ENCODE measurements around the gene APOM.

DNA sequence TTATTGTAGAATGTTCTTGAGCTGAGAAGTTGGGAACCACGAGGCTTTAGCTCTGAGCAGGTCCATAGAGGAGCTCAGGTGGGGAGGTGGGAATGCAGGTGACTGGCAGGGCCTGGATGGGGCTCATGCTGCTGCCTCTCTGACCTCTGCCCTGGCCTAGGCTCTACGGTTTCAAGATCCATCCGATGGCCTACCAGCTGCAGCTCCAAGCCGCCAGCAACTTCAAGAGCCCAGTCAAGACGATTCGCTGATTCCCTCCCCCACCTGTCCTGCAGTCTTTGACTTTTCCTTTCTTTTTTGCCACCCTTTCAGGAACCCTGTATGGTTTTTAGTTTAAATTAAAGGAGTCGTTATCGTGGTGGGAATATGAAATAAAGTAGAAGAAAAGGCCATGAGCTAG lies 14.0 kb downstream of the APOM start, which contains the start of gene LY6G5B:
- TF ChIP-seq, protein P1, sequence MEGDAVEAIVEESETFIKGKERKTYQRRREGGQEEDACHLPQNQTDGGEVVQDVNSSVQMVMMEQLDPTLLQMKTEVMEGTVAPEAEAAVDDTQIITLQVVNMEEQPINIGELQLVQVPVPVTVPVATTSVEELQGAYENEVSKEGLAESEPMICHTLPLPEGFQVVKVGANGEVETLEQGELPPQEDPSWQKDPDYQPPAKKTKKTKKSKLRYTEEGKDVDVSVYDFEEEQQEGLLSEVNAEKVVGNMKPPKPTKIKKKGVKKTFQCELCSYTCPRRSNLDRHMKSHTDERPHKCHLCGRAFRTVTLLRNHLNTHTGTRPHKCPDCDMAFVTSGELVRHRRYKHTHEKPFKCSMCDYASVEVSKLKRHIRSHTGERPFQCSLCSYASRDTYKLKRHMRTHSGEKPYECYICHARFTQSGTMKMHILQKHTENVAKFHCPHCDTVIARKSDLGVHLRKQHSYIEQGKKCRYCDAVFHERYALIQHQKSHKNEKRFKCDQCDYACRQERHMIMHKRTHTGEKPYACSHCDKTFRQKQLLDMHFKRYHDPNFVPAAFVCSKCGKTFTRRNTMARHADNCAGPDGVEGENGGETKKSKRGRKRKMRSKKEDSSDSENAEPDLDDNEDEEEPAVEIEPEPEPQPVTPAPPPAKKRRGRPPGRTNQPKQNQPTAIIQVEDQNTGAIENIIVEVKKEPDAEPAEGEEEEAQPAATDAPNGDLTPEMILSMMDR (tag by site-specific recombination; IDR thresholded peaks at IDR 0.05): no peak
- no peak for TF ChIP-seq ZNF311 (tag by site-specific recombination; IDR thresholded peaks at IDR 0.05; ENCODE audit: borderline replicate concordance)
- TF ChIP-seq, protein P2, sequence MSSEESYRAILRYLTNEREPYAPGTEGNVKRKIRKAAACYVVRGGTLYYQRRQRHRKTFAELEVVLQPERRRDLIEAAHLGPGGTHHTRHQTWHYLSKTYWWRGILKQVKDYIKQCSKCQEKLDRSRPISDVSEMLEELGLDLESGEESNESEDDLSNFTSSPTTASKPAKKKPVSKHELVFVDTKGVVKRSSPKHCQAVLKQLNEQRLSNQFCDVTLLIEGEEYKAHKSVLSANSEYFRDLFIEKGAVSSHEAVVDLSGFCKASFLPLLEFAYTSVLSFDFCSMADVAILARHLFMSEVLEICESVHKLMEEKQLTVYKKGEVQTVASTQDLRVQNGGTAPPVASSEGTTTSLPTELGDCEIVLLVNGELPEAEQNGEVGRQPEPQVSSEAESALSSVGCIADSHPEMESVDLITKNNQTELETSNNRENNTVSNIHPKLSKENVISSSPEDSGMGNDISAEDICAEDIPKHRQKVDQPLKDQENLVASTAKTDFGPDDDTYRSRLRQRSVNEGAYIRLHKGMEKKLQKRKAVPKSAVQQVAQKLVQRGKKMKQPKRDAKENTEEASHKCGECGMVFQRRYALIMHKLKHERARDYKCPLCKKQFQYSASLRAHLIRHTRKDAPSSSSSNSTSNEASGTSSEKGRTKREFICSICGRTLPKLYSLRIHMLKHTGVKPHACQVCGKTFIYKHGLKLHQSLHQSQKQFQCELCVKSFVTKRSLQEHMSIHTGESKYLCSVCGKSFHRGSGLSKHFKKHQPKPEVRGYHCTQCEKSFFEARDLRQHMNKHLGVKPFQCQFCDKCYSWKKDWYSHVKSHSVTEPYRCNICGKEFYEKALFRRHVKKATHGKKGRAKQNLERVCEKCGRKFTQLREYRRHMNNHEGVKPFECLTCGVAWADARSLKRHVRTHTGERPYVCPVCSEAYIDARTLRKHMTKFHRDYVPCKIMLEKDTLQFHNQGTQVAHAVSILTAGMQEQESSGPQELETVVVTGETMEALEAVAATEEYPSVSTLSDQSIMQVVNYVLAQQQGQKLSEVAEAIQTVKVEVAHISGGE (tag by site-specific recombination; conservative IDR thresholded peaks at IDR 0.05; ENCODE audit: low read depth): no peak
- no peak for TF ChIP-seq ZNF274 (IDR thresholded peaks at IDR 0.05; ENCODE audit: low read length)
- TF ChIP-seq ZNF274 (tag by site-specific recombination; IDR thresholded peaks at IDR 0.05; ENCODE audit: borderline replicate concordance): no peak
- TF ChIP-seq ZNF629 (tag by site-specific recombination; IDR thresholded peaks at IDR 0.05): no peak
- no peak for TF ChIP-seq YY1 (tag by site-specific recombination; IDR thresholded peaks at IDR 0.05)
- no peak for TF ChIP-seq MZF1 (tag by site-specific recombination; IDR thresholded peaks at IDR 0.05; ENCODE audit: borderline replicate concordance)
- no peak for TF ChIP-seq ZBTB17 (tag by site-specific recombination; IDR thresholded peaks at IDR 0.05)
- TF ChIP-seq ZNF155 (tag by site-specific recombination; IDR thresholded peaks at IDR 0.05): no peak
- TF ChIP-seq ZNF558 (tag by site-specific recombination; IDR thresholded peaks at IDR 0.05): no peak
- TF ChIP-seq, protein P3, sequence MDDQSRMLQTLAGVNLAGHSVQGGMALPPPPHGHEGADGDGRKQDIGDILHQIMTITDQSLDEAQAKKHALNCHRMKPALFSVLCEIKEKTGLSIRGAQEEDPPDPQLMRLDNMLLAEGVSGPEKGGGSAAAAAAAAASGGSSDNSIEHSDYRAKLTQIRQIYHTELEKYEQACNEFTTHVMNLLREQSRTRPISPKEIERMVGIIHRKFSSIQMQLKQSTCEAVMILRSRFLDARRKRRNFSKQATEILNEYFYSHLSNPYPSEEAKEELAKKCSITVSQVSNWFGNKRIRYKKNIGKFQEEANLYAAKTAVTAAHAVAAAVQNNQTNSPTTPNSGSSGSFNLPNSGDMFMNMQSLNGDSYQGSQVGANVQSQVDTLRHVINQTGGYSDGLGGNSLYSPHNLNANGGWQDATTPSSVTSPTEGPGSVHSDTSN (CRISPR knock-in tag; IDR thresholded peaks at IDR 0.05): no peak
- TF ChIP-seq, protein P4, sequence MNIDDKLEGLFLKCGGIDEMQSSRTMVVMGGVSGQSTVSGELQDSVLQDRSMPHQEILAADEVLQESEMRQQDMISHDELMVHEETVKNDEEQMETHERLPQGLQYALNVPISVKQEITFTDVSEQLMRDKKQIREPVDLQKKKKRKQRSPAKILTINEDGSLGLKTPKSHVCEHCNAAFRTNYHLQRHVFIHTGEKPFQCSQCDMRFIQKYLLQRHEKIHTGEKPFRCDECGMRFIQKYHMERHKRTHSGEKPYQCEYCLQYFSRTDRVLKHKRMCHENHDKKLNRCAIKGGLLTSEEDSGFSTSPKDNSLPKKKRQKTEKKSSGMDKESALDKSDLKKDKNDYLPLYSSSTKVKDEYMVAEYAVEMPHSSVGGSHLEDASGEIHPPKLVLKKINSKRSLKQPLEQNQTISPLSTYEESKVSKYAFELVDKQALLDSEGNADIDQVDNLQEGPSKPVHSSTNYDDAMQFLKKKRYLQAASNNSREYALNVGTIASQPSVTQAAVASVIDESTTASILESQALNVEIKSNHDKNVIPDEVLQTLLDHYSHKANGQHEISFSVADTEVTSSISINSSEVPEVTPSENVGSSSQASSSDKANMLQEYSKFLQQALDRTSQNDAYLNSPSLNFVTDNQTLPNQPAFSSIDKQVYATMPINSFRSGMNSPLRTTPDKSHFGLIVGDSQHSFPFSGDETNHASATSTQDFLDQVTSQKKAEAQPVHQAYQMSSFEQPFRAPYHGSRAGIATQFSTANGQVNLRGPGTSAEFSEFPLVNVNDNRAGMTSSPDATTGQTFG (tag by site-specific recombination; IDR thresholded peaks at IDR 0.05; ENCODE audit: borderline replicate concordance): no peak
- TF ChIP-seq ZNF768 (tag by site-specific recombination; IDR thresholded peaks at IDR 0.05): no peak
- TF ChIP-seq ZNF248 (tag by site-specific recombination; IDR thresholded peaks at IDR 0.05): no peak

All from HEK293 (cell line).